NOMO-1 treated with dmso at 0.1 percent for 144 hours (cell line): ENCODE measurements around the gene VPREB1.
"Not testable (repeated sequence)": the region's sequence is repeated elsewhere in the genome, so short reads cannot be mapped to it uniquely, and the experiment has no call there.

Source experiments
- DNase-seq: peaks from one replicate; lab custom pipeline; 2025; ENCODE audit not compliant: unreplicated experiment; lab: John Stamatoyannopoulos, UW

The VPREB1 gene, protein sequence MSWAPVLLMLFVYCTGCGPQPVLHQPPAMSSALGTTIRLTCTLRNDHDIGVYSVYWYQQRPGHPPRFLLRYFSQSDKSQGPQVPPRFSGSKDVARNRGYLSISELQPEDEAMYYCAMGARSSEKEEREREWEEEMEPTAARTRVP

DNA sequence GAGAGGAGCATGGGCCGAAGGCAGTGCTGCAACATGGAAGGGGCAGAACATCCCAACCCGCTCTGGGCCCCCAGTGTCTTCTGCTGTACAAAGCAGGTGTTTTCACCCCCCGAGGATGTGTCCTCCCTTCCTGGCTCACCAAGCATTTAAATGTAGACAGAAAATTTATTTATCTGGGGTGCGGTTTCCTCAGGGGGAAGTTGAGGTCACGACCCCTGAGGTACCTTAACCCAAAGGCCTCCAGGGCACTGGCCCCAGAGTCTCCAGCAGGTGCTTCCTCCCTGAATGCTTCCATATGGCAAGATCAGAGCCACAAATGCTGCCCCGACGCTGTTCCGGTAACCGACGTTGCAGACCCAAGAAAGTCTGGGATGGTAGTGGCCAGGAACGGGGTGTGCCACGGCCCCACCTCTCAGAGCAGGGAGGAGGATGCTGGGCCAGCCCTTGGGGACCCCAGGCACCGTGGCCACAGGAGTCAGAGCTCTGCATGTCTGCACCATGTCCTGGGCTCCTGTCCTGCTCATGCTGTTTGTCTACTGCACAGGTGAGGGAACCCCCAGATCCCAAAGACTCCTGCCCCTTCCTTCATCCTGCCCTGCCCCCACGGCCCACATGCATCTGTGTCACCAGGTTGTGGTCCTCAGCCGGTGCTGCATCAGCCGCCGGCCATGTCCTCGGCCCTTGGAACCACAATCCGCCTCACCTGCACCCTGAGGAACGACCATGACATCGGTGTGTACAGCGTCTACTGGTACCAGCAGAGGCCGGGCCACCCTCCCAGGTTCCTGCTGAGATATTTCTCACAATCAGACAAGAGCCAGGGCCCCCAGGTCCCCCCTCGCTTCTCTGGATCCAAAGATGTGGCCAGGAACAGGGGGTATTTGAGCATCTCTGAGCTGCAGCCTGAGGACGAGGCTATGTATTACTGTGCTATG, at the start of gene VPREB1:
Gene VPREB1 (plus strand): TSS at position 471 of the 935 bp plus-strand sequence. CDS start 28 bp downstream, at position 499.
- no peak for DNase-seq

- no peak for DNase-seq
These were observed 49.7 kb upstream of the VPREB1 start for GRCh38 chr22:22194931-22195264.

- peak; percentile 56 for DNase-seq
These were observed 49.1 kb upstream of the VPREB1 start for GRCh38 chr22:22195265-22196017.

GRCh38 chr22:22196018-22196533, 48.5 kb upstream of the VPREB1 start:
- no peak for DNase-seq

- no peak for DNase-seq
These were observed 47.6 kb upstream of the VPREB1 start for GRCh38 chr22:22196833-22197477.

- no peak for DNase-seq
These were observed 46.6 kb upstream of the VPREB1 start for GRCh38 chr22:22197993-22198402.

DNA sequence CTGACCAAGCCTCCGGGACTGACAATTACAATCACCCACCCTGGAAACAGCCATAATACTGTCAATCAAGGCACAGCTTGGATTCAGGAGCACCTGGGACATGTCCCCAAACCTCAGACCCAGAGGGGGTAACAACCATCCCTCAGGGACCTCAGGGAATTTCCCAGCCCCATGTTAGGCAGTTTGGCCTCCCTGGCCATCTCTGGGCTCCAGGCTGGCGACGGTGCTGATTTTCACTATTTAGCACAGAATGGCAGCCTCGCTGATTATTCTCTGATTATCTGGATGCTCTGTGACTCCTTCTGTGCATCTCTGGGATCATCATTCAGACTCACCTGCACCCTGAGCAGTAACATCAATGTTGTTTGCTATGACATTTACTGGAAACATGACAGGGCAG, 45.8 kb upstream of the VPREB1 start:
- DNase-seq = no peak

DNA sequence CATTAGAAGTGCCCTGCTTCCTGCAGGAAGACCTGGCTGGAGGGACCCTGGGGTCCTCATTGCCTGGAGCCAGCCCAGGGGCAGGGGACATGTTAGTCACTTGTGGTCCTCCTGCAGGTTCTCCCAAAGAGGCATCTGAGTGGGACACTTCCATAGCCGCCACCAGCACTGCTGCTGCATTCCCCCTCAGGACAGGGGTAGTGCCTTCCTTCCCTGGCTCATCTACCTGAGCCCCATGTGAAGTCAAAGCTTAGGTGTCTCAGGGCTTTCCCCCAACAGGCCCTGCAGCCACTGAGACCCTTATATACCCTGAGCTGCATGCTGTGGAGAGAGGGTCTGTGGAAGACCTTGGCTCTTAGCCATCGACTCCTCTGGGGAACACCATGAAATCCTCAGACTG, 45.0 kb upstream of the VPREB1 start:
- DNase-seq = no peak

- no peak for DNase-seq
These were observed 43.9 kb upstream of the VPREB1 start for GRCh38 chr22:22200569-22201184.

GRCh38 chr22:22201185-22201929, 43.2 kb upstream of the VPREB1 start:
- peak; percentile 9 for DNase-seq

GRCh38 chr22:22201930-22202343, 42.6 kb upstream of the VPREB1 start:
- no peak for DNase-seq

GRCh38 chr22:22203048-22203971, 41.3 kb upstream of the VPREB1 start:
- no peak for DNase-seq

DNA sequence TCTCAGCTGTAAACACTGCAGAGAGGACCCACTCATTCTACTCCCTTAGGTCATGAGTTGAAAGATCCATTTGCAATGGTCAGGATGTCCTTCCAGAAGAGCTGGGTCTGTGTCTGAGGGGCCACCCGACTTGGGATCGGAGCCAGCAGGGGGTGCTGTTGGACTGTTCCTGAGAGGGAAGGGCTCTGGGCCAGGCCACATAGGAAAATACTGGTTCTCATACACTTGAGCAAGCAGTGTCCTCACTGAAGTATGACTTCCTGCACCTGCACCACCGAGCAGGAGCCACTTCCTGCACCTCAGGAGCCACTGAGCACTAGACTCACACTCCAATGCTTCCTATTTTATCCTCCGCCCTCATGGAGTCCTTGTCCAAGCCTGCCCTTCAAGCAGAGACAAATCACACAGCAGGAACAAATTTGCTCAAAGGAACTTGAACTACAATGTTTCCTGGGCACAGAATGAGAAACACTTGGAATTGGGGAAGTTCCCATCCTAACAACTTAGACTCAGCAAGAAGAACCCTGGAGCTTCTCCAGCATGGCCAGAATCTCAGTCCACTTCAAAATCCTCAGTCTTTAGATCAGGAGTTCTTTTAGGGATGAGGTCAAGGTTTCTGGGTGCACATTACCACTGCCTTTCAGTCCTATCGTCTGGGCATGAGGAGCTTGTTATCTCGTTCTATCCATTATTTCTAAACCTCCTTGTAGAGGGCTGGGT, 36.6 kb upstream of the VPREB1 start:
- DNase-seq = peak; percentile 67

DNA sequence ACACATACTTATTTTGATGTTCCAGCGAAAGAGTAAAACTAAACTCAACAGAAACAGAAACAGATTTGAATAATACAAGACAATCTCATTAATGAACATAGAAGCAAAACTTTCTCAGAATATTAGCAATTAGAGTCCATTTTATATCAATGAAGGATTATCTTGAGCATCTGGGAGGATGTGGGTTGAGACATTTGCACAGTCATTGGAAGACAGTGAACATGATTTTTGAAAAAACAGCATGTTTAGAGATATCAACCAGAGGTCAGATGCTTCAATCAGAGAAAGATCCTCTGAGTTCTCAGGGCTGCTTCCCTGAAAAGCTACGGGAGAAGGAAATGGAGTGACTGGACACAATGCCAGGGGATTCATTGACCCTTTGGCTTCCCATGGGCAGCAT, 35.9 kb upstream of the VPREB1 start:
- DNase-seq = no peak

DNA sequence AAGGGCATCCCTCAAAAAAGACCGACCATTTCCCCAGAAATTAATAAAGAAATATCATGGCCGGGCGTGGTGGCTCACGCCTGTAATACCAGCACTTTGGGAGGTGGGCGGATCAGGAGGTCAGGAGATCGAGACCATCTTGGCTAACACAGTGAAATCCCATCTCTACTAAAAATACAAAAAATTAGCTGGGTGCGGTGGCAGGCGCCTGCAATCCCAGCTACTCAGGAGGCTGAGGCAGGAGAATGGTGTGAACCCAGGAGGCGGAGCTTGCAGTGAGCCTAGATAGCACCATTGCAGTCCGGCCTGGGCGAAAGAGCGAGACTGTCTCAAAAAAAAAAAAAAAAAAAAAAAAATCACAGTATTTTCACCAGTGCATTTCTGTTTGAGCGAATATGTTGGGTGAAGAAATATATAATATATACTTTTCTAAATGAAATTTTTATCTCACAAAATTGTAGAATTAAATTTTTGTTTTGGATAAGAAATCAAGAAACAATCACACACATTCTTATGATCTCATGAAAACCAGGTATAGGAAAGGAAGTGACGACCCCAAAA, 35.4 kb upstream of the VPREB1 start:
- DNase-seq = not testable (repeated sequence)

DNA sequence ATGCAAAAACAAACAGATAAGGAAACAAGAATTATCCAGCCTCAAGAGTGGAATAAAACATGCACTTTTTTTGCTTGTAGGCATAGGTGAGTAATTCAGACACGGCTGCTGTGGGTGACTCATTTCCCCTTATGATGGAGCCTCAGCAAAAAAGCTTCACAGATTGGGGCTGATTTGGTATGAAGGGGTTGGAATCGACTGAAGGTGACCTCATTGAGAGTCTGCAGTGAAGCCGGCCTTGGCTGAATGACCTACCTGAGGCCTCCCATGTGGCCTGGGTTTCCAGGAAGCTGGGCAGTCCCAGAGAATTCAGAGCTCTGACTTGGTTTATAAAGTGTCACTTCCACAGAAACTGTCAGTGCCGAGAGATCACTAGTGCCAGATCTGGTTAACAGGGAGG, 34.2 kb upstream of the VPREB1 start:
- peak; percentile 2 for DNase-seq

GRCh38 chr22:22210889-22211833, 33.4 kb upstream of the VPREB1 start:
- no peak for DNase-seq
